H9 (cell line): ENCODE data around the gene PCDH9. TPM values are rescaled to one million over a fixed set of nuclear protein-coding genes. Genes with fewer than 3 reads are reported as not detected.

Experiments used
- DNase-seq: peaks from one replicate; pipeline ENCODE4 v3.0.0-alpha.2; 2017
- H2AFZ ChIP-seq: one replicate; pipeline ENCODE4 v1.6.1; 2013; ENCODE audit warnings: mild to moderate bottlenecking, low read length, control low read depth, moderate library complexity
- H2AK5ac ChIP-seq: 2 replicates; pipeline ENCODE4 v1.6.1; 2013; ENCODE audit warnings: low read length, control low read depth, mixed read lengths; ENCODE audit not compliant: insufficient read length
- H2BK120ac ChIP-seq: one replicate; pipeline ENCODE4 v1.6.1; 2013; ENCODE audit warnings: low read depth, mild to moderate bottlenecking, low read length, control low read depth, inconsistent platforms; ENCODE audit not compliant: poor library complexity, severe bottlenecking
- H2BK12ac ChIP-seq: 2 replicates; pipeline ENCODE4 v1.6.1; 2013; ENCODE audit warnings: low read length, control low read depth, mixed read lengths, low read depth; ENCODE audit not compliant: insufficient read length
- H2BK15ac ChIP-seq: 2 replicates; pipeline ENCODE4 v1.6.1; 2013; ENCODE audit warnings: low read depth, low read length, control low read depth
- H2BK20ac ChIP-seq: one replicate; pipeline ENCODE4 v1.6.1; 2013; ENCODE audit warnings: low read depth, mild to moderate bottlenecking, low read length, control low read depth, inconsistent platforms; ENCODE audit not compliant: poor library complexity, severe bottlenecking
- H2BK5ac ChIP-seq: 2 replicates; pipeline ENCODE4 v1.6.1; 2013; ENCODE audit warnings: low read length, control low read depth, mixed read lengths; ENCODE audit not compliant: insufficient read length
- H3K14ac ChIP-seq: 2 replicates; pipeline ENCODE4 v1.6.1; 2013; ENCODE audit warnings: low read length, control low read depth; ENCODE audit not compliant: insufficient read depth
- H3K18ac ChIP-seq: 2 replicates; pipeline ENCODE4 v1.6.1; 2013; ENCODE audit warnings: low read depth, mild to moderate bottlenecking, mixed read lengths, low read length, control low read depth; ENCODE audit not compliant: insufficient read length
- H3K23ac ChIP-seq: 2 replicates; pipeline ENCODE4 v1.6.1; 2013; ENCODE audit warnings: low read length, control low read depth, mixed read lengths, low read depth; ENCODE audit not compliant: insufficient read length
- H3K23me2 ChIP-seq: 2 replicates; pipeline ENCODE4 v1.6.1; 2013; ENCODE audit warnings: low read depth, mild to moderate bottlenecking, mixed read lengths, low read length, control low read depth; ENCODE audit not compliant: insufficient read length, poor library complexity, severe bottlenecking
- H3K27ac ChIP-seq: 2 replicates; pipeline ENCODE4 v1.5.1; 2013; ENCODE audit warnings: low read length, control low read depth, mixed read lengths, low read depth; ENCODE audit not compliant: insufficient read length
- H3K27me3 ChIP-seq: 2 replicates; pipeline ENCODE4 v1.6.1; 2013; ENCODE audit warnings: low read length, control low read depth, inconsistent platforms; ENCODE audit not compliant: insufficient read depth
- H3K4ac ChIP-seq: 2 replicates; pipeline ENCODE4 v1.6.1; 2013; ENCODE audit warnings: low read depth, mild to moderate bottlenecking, control low read depth, inconsistent platforms, low read length, moderate library complexity
- H3K4me1 ChIP-seq: 2 replicates; pipeline ENCODE4 v1.6.1; 2013; ENCODE audit warnings: low read length, control low read depth, inconsistent platforms; ENCODE audit not compliant: insufficient read depth
- H3K4me2 ChIP-seq: 2 replicates; pipeline ENCODE4 v1.6.1; 2013; ENCODE audit warnings: low read length, control low read depth, mixed read lengths; ENCODE audit not compliant: insufficient read length, insufficient read depth
- H3K56ac ChIP-seq: 2 replicates; pipeline ENCODE4 v1.6.1; 2013; ENCODE audit warnings: low read depth, mild to moderate bottlenecking, mixed read lengths, low read length, control low read depth; ENCODE audit not compliant: insufficient read length
- H3K79me1 ChIP-seq: 2 replicates; pipeline ENCODE4 v1.6.1; 2013; ENCODE audit warnings: low read depth, mild to moderate bottlenecking, moderate library complexity, low read length, control low read depth, inconsistent platforms; ENCODE audit not compliant: insufficient read depth, poor library complexity, severe bottlenecking
- H3K79me2 ChIP-seq: 2 replicates; pipeline ENCODE4 v1.6.1; 2013; ENCODE audit warnings: low read length, control low read depth, inconsistent platforms; ENCODE audit not compliant: insufficient read depth
- H3K9ac ChIP-seq: 2 replicates; pipeline ENCODE4 v1.6.1; 2013; ENCODE audit warnings: low read length, control low read depth, mixed read lengths; ENCODE audit not compliant: insufficient read length; ENCODE audit errors: extremely low read depth
- H3K9me3 ChIP-seq: one replicate; pipeline ENCODE4 v1.6.1; 2013; ENCODE audit warnings: low read depth, low read length, inconsistent platforms; ENCODE audit not compliant: control insufficient read depth
- H3T11ph ChIP-seq: one replicate; pipeline ENCODE4 v1.6.1; 2013; ENCODE audit warnings: mild to moderate bottlenecking, low read length, control low read depth, inconsistent platforms
- H4K20me1 ChIP-seq: one replicate; pipeline ENCODE4 v1.6.1; 2013; ENCODE audit not compliant: control insufficient read depth, insufficient read length, insufficient read depth
- H4K5ac ChIP-seq: 2 replicates; pipeline ENCODE4 v1.6.1; 2013; ENCODE audit warnings: low read depth, mild to moderate bottlenecking, mixed read lengths, low read length, control low read depth; ENCODE audit not compliant: insufficient read length
- H4K8ac ChIP-seq: replicated peaks from 2 replicates; pipeline ENCODE4 v1.6.1; 2013; ENCODE audit warnings: low read length, control low read depth, mixed read lengths, low read depth; ENCODE audit not compliant: insufficient read length
- H4K91ac ChIP-seq: 2 replicates; pipeline ENCODE4 v1.6.1; 2013; ENCODE audit warnings: low read depth, mild to moderate bottlenecking, moderate library complexity, mixed read lengths, low read length, control low read depth; ENCODE audit not compliant: insufficient read length
- H3K27ac Mint-ChIP-seq, 3 experiments: 2 replicates in 2 of 3; 3 replicates in 1 of 3; pipeline ENCODE4 v1.8.0; 2020 to 2021; ENCODE audit warnings: mixed read lengths in 3 of 3, mild to moderate bottlenecking in 1 of 3, moderate library complexity in 1 of 3
- H3K27me3 Mint-ChIP-seq: 2 replicates; pipeline ENCODE4 v1.8.0; 2021; ENCODE audit warnings: low read depth, mild to moderate bottlenecking, moderate library complexity, mixed read lengths
- H3K36me3 Mint-ChIP-seq, 3 experiments: 2 replicates in 2 of 3; 3 replicates in 1 of 3; pipeline ENCODE4 v1.8.0; 2020 to 2021; ENCODE audit warnings: low read depth in 3 of 3, mixed read lengths in 3 of 3; ENCODE audit not compliant: insufficient read depth in 1 of 3
- H3K4me1 Mint-ChIP-seq, 2 experiments: 2 replicates each; pipeline ENCODE4 v1.8.0; 2020; ENCODE audit warnings: mixed read lengths in 2 of 2
- H3K4me3 Mint-ChIP-seq, 2 experiments: 2 replicates in 1 of 2; 3 replicates in 1 of 2; pipeline ENCODE4 v1.8.0; 2020 to 2021; ENCODE audit warnings: mild to moderate bottlenecking in 2 of 2, mixed read lengths in 2 of 2, moderate library complexity in 1 of 2
- H3K9me3 Mint-ChIP-seq, 2 experiments: 2 replicates in 1 of 2; 3 replicates in 1 of 2; pipeline ENCODE4 v1.8.0; 2020; ENCODE audit warnings: mild to moderate bottlenecking in 2 of 2, mixed read lengths in 2 of 2, moderate library complexity in 1 of 2
- WGBS: extraction: QIAGEN DNeasy Blood & Tissue Kit; methylation state at CpG from one replicate; pipeline ENCODE4 v1.1.7; 2013; ENCODE audit warnings: missing lambda C conversion rate, low lambda C conversion rate, mixed read lengths; ENCODE audit not compliant: insufficient read length; ENCODE audit errors: extremely low coverage; 5-methylcytosine and 5-hydroxymethylcytosine counted together
- total RNA-seq: library from RNA; stranded (reverse); gene quantifications from 2 replicates; pipeline ENCODE4 v1.2.1, GENCODE V29; 2021
- TF ChIP-seq, protein P1 (sequence below): fragments of 200-600 bp; sonication (generic); conservative IDR thresholded peaks from 3 replicates; pipeline ENCODE4 v1.8.0; 2021; ENCODE audit warnings: antibody characterized with exemption, mild to moderate bottlenecking

The PCDH9 gene
- total RNA-seq, 1 experiment from 2014 or later = 0.11 TPM

DNA sequence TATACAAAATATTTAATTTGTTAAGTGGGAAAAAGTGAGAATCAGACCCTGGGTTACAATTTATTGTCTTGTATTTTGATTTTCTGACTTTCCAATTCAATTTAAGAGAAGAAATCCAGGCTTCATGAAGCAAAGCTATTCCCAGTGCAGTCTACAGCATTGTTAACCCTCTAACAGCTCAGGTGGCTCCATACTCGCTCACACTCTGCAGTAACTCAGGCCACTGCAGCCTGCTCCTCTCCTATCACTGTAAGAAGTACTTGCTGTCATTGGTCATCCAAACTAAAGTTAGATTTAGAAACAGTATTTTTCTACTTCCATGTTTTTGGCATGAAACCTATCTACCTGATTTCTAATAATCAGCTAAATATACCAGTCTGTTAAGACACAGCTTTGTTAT lies 830.3 kb downstream of the PCDH9 start:
- Histone ChIP-seq H3K4me1 (no peaks in the 10 kb centered on the region), H2AFZ (no peak overlapping the region), H2AK5ac (no peak overlapping the region), H2BK5ac (no peak overlapping the region), H3K23me2 (no peaks in the 10 kb centered on the region), H3K56ac (no peak overlapping the region), H3K4me2 (no peak overlapping the region), H3K23ac (no peak overlapping the region), H4K8ac (no peak overlapping the region), H3K79me1 (no peaks in the 10 kb centered on the region), H3K4ac (no peak overlapping the region), H3K9ac (no peak overlapping the region), H3K18ac (no peak overlapping the region), H2BK15ac (no peak overlapping the region), H3K79me2 (no peaks in the 10 kb centered on the region), H3K27ac (no peak overlapping the region), H4K91ac (no peak overlapping the region), H2BK120ac (no peak overlapping the region), H4K5ac (no peak overlapping the region), H3K14ac (no peak overlapping the region), H3T11ph (no peak overlapping the region), H4K20me1 (no peaks in the 10 kb centered on the region), H3K27me3 (no peaks in the 10 kb centered on the region), H3K9me3 (no peaks in the 10 kb centered on the region), H2BK20ac (no peak overlapping the region), H2BK12ac (no peak overlapping the region)
- TF ChIP-seq, protein P1, sequence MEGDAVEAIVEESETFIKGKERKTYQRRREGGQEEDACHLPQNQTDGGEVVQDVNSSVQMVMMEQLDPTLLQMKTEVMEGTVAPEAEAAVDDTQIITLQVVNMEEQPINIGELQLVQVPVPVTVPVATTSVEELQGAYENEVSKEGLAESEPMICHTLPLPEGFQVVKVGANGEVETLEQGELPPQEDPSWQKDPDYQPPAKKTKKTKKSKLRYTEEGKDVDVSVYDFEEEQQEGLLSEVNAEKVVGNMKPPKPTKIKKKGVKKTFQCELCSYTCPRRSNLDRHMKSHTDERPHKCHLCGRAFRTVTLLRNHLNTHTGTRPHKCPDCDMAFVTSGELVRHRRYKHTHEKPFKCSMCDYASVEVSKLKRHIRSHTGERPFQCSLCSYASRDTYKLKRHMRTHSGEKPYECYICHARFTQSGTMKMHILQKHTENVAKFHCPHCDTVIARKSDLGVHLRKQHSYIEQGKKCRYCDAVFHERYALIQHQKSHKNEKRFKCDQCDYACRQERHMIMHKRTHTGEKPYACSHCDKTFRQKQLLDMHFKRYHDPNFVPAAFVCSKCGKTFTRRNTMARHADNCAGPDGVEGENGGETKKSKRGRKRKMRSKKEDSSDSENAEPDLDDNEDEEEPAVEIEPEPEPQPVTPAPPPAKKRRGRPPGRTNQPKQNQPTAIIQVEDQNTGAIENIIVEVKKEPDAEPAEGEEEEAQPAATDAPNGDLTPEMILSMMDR = no peak
- no peaks in the 10 kb centered on the region for H3K36me3 Mint-ChIP-seq
- no peak for DNase-seq
- WGBS = no CpG with 5 or more reads among the region's 1 CpG
- no peak overlapping the region for H3K27ac Mint-ChIP-seq
- H3K4me1 Mint-ChIP-seq = no peaks in the 10 kb centered on the region
- H3K27me3 Mint-ChIP-seq = no peaks in the 10 kb centered on the region
- no peak overlapping the region for H3K4me3 Mint-ChIP-seq
- H3K9me3 Mint-ChIP-seq = no peaks in the 10 kb centered on the region
